GM18907 (cell line): ENCODE measurements around the gene COMTD1.
A peak's percentile ranks its signal among the peaks of the same experiment; 100 is the strongest.
"Not testable (repeated sequence)": the region's sequence is repeated elsewhere in the genome, so short reads cannot be mapped to it uniquely, and the experiment has no call there.

Source experiments
- ATAC-seq: cut with Tn5 transposase; IDR thresholded peaks from one replicate; pipeline ENCODE4 v1.9.1; 2021; ENCODE audit warnings: mild to moderate bottlenecking, moderate library complexity; ENCODE audit not compliant: unreplicated experiment

The COMTD1 gene

DNA sequence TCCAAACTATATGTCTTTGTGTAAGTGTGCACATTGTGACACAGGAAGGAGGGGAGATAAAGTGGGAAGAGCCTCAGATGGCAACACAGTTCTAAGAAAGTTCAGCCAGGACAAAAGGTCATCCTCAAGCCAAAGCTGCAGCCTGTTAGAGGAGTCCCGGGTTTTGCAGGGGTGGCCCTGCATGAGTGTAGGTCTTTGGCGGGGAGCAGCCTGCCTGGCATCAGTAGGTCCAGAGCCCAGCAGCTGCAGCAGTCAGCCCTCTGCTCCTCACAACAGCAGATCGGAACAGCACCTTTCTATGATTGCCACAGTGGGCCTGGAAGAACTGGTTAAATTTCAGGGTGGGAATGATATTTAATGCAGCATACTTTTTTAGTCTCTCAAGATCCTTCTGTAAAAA is 38.7 kb downstream of the COMTD1 start:
- no peak for ATAC-seq

DNA sequence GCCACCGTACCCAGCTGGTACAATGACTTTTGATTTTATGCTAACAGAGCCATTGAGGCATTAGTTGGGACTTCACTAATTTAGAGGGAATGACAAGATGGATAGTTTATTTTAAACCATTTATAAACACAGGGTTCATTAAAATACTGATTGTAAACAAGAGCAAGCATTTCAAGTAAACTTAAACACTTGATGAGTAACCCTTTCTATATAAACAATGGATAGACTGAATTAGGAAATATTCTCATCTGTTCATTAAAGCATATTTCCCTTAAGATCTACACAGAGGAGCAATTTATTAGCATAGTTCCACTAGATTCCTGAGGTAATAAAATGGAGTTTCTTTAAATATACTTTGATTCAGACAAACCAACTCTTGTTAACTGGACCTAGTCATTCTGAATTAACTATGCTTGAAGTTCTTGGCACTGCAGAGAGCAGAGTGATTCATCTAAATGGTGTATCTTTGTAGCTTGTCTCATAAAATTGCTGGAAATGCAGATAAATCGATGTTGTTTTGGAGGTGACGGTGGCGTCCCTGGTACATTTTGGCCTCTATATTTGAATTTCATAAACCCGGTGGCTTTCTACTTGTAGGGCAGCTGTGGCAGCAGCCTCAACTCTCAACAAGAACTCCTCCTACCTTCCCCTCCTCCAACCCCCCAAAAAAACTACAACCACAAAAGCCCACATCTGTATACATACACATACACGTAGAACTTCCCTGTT is 40.6 kb downstream of the COMTD1 start:
- ATAC-seq, result no peak

DNA sequence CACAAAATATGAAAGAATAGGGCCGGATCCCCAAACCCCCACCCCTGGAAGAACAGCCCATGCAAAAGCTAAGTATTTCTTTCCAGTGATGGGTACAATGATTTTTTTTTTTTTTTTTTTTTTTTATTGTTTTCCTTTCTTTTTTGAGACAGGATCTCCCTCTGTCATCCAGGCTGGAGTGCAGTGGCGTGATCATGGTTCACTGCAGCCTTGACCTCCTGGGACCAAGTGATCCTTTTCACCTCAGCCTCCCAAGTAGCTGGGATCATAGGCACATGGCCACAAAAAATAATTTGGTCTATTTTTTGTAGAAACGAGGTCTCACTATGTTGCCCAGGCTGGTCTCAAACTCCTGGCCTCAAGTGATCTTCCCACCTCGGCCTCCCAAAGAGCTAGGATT is 41.1 kb downstream of the COMTD1 start:
- ATAC-seq, result not testable (repeated sequence)

DNA sequence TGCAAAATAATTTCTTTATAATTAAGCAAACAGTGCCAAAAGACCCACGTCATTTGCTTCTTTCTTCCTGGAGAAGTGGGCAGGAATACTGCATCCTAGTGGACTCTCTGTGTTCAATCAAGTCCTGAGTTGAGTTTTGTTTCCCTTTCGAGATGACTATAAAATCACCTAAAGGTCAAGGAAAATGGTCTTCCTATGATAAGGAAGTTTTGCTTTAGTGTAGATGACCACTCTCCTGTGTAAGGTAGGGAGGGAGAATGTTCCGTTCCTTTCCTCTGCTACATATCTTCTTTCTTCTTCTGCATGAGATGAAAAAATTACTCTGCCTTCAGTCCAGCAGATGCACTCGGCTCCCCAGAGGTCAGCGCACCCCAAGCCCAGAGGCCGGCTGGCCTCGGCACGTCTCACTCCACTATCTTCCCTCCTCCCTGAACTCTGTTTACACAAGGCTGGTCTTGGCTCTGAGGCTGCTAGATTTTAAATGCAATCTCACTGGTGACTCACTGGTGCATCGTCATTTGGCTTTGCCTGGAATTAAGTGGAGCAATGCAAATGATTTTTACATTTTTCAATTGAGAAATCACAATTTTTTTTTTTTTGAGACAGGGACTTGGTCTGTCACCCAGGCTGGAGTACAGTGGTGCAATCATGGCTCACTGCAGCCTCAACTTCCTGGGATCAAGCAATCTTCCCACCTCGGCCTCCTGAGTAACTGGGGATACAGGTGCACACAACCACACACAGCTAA is 43.8 kb downstream of the COMTD1 start:
- no peak for ATAC-seq

DNA sequence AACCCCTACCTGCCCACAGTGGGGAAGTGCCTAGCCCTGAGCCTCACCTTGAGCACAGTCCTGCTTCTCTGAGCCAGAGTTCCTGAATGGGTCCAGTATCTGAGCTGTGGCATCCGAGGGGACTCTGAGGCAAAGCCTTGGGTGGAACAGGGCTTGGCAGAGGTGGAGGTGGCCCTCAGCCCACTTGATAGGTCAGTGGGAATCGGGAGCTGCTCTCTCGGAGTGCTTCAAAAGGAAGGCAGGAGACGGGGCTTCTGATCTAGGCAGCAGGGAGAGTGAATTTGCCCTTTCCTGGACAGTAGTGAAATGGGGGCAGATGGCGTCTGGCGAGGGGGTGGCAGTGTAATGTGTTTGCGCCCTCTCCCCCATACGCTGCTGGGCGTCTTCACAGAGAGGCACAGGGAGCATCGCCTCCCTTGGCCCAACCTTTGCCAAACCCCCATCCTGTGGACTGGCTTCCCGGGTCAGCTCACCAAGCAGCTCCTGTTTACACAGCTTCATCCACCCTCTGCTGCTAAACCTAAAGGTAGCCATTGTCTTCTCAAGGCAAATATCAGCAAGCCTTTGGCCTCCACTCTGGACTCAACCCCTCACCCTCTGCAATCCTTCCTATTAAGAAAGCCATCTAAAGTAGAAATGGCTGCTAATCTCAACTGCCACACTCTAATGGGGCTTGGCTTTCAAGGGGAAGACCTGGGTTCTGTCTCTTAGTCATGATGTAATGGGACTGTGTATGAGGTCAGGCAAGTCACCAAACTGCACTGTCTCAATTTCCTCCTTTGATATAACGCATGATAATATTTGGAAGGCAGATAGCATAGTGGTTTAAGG is 46.3 kb downstream of the COMTD1 start:
- no peak for ATAC-seq

DNA sequence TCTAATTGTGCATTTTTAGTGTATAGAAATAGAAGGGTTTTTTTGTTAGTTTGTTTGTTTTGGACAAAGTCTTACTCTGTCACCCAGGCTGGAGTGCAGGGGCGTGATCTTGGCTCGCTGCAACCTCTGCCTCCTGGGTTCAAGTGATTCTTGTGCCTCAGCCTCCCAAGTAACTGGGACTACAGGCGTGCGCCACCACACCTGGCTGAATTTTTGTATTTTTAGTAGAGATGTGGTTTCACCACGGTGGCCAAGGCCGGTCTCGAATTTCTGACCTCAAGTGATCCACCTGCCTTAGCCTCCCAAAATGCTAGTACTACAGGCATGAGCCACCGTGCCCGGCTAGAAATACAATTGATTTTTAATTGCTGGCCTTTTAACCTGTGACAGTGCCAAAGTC is 47.2 kb downstream of the COMTD1 start:
- ATAC-seq, result not testable (repeated sequence)

DNA sequence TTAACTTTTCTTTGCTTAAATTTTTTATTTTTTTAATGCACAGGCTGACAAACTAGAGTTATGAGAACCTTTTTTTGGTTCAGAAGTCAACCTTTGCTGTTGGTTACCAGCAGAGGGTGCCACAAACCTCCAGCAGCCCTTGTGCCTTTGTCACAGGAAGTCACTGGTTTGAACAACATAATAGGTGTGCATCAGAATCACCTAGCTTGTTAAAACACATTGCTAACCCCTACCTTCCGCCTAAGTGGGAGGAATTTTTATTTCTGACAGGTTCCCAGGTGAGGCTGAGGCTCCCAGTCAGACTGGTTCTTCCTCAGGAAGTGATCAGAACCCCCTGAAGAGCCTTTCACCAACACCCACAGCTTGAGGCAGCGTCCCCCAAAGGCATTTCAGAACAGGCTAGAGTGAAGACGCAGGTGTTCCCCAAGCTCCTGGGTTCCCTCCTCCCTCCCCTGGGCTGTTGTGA is 47.8 kb downstream of the COMTD1 start:
- peak; percentile 55 for ATAC-seq

DNA sequence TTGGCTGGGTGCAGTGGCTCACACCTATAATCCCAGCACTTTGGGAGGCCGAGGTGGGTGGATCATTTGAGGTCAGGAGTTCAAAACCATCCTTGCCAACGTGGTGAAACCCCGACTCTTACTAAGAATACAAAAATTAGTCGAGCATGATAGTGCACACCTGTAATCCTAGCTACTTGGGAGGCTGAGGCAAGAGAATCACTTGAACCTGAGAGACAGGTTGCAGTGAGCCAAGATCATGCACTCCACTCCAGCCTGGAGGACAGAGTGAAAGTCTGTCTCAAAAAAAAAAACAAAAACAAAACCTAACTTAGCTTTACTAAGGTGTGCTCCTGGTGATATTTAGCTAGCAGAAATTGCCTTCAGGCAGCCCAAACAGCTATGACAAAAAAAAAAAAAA is 49.4 kb downstream of the COMTD1 start:
- ATAC-seq, result no peak
